C4-2B (cell line): Measurements from ENCODE around the gene RAB3IL1.
"Not testable (repeated sequence)": the region's sequence is repeated elsewhere in the genome, so short reads cannot be mapped to it uniquely, and the experiment has no call there.

ENCODE experiments used
- H3K27ac ChIP-seq: fragments of 450-650 bp; 2 replicates; pipeline ENCODE4 v1.5.1; 2017
- ZFX ChIP-seq: fragments of 450-650 bp; IDR thresholded peaks from 2 replicates; pipeline ENCODE4 v1.6.1; 2017
- TF ChIP-seq, protein P1 (sequence below): fragments of 450-650 bp; conservative IDR thresholded peaks from 2 replicates; pipeline ENCODE4 v1.5.1; 2017; ENCODE audit warnings: mild to moderate bottlenecking

Gene RAB3IL1, protein sequence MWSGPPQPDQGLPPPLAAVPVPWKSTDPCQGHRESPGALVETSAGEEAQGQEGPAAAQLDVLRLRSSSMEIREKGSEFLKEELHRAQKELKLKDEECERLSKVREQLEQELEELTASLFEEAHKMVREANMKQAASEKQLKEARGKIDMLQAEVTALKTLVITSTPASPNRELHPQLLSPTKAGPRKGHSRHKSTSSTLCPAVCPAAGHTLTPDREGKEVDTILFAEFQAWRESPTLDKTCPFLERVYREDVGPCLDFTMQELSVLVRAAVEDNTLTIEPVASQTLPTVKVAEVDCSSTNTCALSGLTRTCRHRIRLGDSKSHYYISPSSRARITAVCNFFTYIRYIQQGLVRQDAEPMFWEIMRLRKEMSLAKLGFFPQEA

GRCh38 chr11:61917334-61918109 is at the start of gene RAB3IL1:
Gene RAB3IL1, minus strand, starts transcription at chr11:61917566. Its CDS starts 199 bp downstream, at chr11:61917367.
- H3K27ac ChIP-seq = peak within 1 kb of the TSS; percentile 44

DNA sequence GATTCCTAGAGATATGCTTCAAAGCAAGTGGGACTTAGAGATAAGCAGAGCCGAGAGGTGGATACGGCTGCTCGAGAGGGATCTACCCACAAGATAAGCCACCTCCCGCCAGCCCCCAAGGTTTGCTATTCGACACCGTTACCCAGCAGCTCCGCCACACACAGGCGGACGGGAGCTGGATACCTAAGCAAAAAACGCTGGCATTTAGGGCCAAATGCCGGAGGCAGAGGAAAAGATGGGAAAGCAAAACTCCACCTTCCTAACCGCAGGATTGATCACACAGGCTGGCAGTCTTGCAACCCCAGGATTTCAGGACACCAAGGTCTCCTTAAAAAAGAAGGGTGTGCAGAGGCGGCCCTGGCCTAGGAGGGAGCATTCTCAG is 49.4 kb upstream of the RAB3IL1 start:
- TF ChIP-seq ZFX = no peak
- TF ChIP-seq, protein P1, sequence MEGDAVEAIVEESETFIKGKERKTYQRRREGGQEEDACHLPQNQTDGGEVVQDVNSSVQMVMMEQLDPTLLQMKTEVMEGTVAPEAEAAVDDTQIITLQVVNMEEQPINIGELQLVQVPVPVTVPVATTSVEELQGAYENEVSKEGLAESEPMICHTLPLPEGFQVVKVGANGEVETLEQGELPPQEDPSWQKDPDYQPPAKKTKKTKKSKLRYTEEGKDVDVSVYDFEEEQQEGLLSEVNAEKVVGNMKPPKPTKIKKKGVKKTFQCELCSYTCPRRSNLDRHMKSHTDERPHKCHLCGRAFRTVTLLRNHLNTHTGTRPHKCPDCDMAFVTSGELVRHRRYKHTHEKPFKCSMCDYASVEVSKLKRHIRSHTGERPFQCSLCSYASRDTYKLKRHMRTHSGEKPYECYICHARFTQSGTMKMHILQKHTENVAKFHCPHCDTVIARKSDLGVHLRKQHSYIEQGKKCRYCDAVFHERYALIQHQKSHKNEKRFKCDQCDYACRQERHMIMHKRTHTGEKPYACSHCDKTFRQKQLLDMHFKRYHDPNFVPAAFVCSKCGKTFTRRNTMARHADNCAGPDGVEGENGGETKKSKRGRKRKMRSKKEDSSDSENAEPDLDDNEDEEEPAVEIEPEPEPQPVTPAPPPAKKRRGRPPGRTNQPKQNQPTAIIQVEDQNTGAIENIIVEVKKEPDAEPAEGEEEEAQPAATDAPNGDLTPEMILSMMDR = no peak
- peak overlapping the region; percentile 97 for H3K27ac ChIP-seq

More at GRCh38 chr11:61917334-61918109, at the start of gene RAB3IL1:
- TF ChIP-seq ZFX = 0 out of 2 replicates have a peak, but pooled peaks have one; percentile 40
- TF ChIP-seq, protein P1 = no peak

DNA sequence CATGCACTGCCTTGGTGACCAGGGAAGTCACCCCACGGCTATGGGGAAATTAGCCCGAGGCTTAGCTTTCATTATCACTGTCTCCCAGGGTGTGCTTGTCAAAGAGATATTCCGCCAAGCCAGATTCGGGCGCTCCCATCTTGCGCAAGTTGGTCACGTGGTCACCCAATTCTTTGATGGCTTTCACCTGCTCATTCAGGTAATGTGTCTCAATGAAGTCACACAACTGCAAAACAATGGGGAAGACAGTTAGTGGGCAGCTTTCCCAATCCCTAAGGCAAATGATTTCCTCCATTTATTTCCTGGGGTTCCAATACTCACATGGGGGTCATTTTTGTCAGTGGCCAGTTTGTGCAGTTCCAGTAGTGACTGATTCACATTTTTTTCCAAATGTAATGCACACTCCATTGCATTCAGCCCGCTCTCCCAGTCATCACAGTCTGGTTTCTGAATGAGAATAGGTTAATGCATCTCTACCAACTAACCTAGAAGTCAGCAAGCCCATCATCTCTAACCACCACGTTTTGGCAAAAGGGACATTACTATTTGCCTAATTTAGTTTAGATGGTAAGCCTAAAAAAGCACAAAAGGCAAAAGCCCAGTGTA is 47.4 kb upstream of the RAB3IL1 start:
- H3K27ac ChIP-seq = not testable (repeated sequence)

- H3K27ac ChIP-seq = no peak overlapping the region
- no peak for TF ChIP-seq ZFX
- TF ChIP-seq, protein P1 = no peak
These were observed 46.8 kb upstream of the RAB3IL1 start for GRCh38 chr11:61964058-61964665.

GRCh38 chr11:61963282-61964057 is 46.1 kb upstream of the RAB3IL1 start:
- no peak overlapping the region; the same call in 1 of the 2 replicates for H3K27ac ChIP-seq
- TF ChIP-seq, protein P1 = no peak
- no peak for TF ChIP-seq ZFX

GRCh38 chr11:61963016-61963281 is 45.6 kb upstream of the RAB3IL1 start:
- TF ChIP-seq, protein P1 = no peak
- TF ChIP-seq ZFX = no peak
- no peak overlapping the region; the same call in 1 of the 2 replicates for H3K27ac ChIP-seq
